Keratinocyte (primary cell): ENCODE measurements around the gene TIMM10.

Experiments
- EZH2 ChIP-seq: IDR thresholded peaks from one replicate; pipeline ENCODE4 v1.6.1; 2012; ENCODE audit warnings: inconsistent platforms, mild to moderate bottlenecking, low read length, moderate library complexity
- TF ChIP-seq, protein P1 (sequence below), 3 experiments: IDR thresholded peaks in 1 of 3; conservative IDR thresholded peaks in 1 of 3; optimal IDR thresholded peaks in 1 of 3; 2 replicates in 2 of 3; 3 replicates in 1 of 3; pipeline versions ENCODE3 to v1.5.1; 2011; ENCODE audit warnings: low read length in 3 of 3, mild to moderate bottlenecking in 3 of 3, moderate library complexity in 2 of 3, control low read depth in 1 of 3, inconsistent platforms in 1 of 3; ENCODE audit not compliant: insufficient read depth in 2 of 3; ENCODE audit errors: extremely low read depth in 1 of 3

- TF ChIP-seq, protein P1, sequence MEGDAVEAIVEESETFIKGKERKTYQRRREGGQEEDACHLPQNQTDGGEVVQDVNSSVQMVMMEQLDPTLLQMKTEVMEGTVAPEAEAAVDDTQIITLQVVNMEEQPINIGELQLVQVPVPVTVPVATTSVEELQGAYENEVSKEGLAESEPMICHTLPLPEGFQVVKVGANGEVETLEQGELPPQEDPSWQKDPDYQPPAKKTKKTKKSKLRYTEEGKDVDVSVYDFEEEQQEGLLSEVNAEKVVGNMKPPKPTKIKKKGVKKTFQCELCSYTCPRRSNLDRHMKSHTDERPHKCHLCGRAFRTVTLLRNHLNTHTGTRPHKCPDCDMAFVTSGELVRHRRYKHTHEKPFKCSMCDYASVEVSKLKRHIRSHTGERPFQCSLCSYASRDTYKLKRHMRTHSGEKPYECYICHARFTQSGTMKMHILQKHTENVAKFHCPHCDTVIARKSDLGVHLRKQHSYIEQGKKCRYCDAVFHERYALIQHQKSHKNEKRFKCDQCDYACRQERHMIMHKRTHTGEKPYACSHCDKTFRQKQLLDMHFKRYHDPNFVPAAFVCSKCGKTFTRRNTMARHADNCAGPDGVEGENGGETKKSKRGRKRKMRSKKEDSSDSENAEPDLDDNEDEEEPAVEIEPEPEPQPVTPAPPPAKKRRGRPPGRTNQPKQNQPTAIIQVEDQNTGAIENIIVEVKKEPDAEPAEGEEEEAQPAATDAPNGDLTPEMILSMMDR (optimal IDR thresholded peaks at IDR 0.05 in 1 of 3, IDR thresholded peaks at IDR 0.05 in 1 of 3, conservative IDR thresholded peaks at IDR 0.05 in 1 of 3; ENCODE audit: extremely low read depth in 1 of 3, insufficient read depth in 2 of 3, low read length in 3 of 3) = no peak
- TF ChIP-seq EZH2 = no peak
Observed at GRCh38 chr11:57484141-57484710, 46.3 kb downstream of the TIMM10 start.
